GM15510 (cell line): ENCODE data around the gene ATAD3C.

Experiments used
- POLR2A ChIP-seq: IDR thresholded peaks from 3 replicates; pipeline ENCODE4 v1.6.1; 2011; ENCODE audit warnings: borderline replicate concordance; ENCODE audit not compliant: insufficient read length; ENCODE audit errors: extremely low read depth

The ATAD3C gene

DNA sequence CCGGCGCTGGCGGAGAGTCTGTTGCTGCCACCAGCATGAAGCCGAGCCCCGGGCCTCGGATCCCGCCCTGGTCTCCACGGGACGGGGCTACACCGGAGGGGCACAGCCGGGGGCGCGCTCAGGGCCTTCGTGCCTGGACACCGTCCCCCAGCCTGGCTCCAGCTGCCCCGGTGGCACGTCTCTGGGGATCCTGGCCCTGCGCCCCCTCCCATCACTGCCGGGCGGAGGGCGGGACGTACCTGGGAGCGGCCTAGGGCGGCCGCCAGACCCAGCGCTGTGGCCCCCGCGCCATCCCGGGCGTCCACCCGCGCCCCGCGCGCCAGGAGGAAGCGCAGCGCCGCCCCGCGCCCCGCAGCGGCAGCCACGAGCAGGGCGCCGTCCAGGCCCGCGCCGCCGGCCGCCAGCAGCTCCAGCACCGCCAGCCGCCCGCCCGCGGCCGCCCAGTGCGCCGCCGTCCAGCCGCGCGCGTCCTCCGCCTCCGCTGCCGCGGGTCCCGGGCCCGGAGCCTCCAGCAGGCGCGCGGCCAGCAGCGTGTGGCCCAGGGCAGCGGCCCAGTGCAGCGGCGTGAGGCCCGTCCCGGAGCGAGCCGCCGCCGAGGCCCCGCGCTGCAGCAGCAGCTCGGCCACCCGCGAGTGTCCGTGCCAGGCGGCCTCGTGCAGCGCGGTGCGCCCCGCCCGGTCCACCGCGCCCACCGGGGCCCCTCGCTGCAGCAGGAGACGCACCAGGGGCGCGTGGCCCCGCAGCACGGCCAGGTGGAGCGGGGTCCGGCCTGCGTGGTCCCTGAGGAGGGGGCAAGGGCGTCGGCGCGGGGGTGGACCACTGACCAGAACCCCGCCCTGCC lies 29.5 kb upstream of the ATAD3C start:
- TF ChIP-seq POLR2A = no peak

DNA sequence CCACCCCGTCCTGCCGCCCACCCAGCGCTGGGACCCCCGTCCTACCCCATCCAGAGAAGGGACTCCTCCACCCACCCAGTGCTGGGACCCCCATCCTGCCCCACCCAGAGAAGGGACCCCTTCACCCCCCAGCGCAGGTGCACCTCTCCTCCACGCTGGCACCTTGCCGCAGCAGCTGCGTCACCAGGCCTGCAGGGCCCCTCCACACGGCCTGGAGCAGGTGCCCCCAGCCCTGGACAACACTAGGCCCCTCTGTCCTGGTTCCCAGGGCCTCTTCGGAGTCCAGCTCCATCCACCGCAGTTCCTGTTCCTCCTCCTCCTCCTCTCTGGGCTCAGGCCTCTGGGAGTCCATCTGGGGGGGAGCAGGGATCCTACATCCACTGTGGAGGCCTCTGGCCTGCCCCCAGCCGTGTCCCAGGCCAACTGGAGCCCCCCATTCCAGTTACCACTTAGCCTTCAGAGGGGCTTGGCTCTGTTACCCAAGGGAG lies 28.8 kb upstream of the ATAD3C start:
- no peak for TF ChIP-seq POLR2A

DNA sequence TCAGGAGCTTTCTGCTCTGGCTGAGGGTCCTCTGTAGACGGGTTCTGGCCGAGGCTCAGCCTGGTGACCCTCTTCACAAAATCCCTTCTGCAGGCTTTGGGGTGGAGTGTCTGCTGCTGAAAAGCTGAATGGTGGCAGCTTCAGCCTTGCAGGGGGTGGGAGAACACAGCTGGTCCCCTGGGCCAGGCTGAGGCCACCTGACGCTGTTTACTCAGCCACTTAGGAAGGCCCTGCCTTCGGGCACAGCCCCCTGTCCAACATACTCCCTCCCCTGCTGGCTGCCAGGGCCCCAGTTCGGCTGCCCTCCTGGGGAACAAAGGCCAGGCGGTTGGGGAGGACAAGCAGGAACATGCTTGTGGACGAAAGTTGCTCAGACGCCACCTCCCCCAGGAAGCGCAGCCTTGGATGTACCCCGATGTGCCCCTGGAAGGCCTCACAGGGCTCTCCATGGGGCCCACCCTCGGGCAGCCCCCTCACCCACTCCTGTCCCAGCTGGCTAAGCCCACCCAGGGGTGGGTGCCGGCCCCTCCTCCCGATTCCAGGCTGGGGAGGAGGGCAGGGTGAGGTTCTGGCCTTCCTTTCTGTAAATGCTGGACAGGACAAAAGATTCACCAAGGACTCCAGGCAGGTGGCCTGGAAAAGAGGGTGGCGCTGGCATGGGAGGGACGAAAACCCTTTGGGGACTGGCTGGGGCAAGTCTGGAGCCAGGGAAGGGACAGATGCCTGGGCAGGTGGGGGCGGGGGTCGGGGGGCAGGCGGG lies 28.2 kb upstream of the ATAD3C start, which contains the start of gene ANKRD65:
Gene ANKRD65, minus strand, starts transcription at position 130 of the 760 bp plus-strand sequence. CDS start 271 bp downstream, outside the sequence.
- TF ChIP-seq POLR2A = no peak

DNA sequence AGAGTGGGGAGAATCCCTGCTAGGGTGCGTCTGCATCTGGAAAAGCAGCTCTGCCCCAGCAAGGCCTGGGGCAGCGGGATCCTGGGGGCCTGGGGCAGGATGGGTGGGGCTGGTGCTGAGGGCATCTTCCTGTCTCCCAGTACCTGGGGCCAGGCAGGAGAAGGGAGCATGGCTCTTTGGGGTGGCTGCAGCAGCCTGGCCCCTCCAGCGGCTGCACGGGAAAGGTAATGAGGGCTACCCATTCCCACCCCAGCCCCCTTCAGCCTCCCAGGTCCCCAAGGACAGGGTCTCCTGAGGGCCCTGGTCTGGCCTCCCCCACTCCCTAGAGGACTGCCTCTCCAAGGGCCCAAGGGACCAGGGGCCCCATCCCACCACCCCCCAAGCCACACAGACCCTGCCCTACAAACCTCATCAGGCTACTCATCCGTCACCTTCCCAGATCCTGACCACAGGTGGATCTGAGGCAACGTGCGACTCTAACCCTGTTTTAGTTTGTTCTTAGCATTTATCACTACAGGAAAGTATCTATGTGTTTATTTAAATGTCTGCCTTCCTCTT lies 27.5 kb upstream of the ATAD3C start:
- TF ChIP-seq POLR2A = no peak

DNA sequence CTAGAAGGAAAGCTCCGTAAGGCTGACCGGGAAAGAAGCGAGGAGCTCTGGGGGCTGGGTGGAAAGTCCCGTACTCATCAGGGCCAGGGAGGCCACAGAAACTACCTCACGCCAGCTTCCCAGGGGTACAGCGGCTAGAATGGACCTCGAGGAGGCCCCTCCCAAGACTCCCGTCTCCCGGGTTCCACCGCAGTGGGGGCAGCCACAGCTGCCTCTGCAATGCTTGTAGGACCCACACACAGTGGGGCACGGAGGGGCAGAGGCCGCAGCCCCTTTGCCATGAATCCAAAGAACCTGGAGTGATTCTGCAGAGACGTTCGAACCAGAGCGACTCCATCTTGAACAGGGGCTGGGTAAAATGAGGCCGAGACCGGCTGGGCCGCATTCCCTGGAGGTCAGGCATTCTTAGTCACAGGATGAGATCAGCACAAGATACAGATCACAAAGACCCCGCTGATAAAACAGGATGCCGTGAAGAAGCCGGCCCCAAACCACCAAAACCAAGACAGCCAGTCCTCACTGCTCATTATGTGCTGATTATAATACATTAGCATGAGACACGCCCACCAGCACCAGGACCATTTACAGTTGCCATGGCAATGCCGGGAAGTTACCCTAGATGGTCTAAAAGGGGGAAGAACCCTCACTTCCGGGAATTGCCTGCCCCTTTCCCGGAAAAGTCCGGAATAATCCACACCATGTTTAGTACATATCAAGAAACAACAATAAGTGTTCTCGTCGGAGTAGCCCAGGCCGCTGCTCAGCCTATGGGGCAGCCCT lies 26.8 kb upstream of the ATAD3C start:
- no peak for TF ChIP-seq POLR2A

DNA sequence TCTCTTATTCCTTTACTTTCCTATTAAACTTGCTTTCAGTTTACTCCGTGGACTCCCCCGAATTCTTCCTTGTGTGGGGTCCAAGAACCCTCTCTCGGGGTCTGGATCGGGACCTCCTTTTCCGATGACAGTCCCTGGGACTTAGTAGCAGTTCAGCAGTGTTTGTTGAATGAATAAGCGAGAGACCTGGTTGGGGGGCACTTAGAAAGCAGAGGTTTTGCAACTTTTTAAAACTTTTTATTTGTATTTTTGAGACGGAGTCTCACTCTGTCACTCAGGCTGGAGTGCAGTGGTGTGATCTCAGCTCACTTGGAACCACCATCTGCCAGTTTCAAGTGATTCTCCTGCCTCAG lies 26.3 kb upstream of the ATAD3C start:
- no peak for TF ChIP-seq POLR2A

DNA sequence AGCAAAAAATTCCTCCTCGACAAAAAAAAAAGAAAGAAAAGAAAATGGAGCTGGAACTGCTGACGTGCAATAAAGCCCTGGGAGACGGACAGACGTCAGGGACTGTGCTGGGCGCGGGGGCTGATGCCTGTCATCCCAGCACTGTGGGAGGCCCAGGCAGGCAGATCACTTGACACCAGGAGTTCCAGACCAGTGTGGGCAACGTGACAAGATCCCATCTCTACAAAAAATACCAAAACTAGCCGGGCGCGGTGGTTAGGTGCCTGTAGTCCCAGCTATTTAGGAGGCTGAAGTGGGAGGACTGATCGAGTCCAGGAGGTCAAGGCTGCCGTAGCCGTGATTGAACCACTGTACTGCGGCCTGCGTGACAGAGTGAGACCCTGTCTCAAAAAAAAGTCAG lies 24.8 kb upstream of the ATAD3C start:
- TF ChIP-seq POLR2A = no peak

DNA sequence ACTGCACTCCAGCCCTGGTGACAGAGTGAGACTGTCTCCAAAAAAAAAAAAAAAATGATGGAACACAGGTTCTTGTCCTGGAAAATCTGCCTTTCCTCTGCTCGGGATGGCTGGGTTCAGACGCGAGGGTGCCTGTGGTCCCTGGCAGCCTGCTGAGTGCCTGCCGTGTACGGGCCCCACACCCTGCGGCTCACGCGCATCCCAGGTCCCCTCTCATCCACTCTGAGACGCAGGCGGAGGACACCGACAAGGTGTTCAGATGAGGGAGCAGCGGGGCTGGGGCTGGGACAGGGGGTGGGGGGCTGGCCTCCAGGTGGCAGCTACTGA lies 24.1 kb upstream of the ATAD3C start:
- TF ChIP-seq POLR2A = no peak

DNA sequence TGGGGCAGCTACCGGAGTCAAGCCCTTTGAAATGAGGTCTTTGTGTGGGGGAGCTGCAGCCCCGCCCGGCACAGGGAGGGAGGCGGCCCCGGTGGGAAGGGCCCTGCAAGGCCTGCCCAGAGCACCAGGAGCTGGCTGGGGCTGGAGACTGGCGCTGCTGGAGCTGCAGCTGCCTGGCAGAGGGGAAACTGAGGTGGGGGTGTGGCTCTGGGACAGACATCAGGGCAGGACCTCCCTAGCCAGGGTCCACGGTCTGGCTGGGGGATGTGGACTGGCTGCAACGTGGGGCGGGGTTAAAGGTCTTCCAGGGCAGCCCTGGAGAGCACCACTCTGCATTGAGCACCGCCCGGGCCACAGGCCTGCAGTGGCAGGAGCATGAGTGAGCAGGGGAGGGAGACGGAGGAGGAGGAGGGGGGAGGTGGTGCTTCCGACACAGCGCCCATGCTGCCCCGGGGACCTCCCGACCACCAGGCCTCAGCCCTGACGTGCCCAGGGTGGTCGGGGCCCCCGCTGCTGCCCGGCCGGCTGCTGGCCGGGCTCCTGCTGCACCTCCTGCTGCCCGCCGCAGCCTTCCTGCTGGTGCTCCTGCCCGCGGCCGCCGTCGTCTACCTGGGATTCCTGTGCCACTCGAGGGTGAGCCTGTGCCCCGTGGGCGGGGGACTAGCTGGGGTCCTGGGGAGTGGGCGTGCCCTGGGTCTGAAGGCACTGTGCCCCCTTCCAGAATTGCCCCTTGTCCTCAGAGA lies 23.6 kb upstream of the ATAD3C start:
- no peak for TF ChIP-seq POLR2A

DNA sequence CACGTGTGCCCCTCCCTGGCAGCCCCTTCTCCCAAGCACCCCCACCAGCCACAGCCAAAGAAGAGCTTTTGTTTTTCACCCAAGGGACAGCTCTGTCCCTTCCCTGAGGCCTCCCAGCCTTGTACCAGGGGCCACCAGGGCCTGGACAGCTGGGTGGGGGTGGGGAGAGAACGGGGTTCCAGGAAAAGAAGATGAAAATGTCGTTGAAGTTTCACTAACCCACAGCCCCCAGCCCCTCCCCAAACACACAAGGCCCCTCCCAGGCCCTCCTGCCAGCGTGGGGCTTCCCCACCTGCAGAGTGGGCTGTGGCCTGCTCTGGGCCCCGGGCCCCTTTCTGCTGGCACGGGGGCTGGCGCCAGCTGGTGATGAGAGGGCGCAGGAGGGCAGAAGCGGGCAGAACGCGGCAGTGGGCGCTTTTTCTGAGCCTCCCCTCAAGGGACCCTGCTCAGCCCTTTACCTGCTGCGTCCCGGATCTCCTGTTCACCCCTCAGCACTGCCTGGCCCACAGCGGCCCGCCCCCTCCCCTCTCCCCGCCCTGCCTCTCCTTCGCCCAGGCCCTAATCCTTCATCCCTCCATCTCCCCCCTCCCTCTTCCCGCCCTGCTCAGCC lies 22.9 kb upstream of the ATAD3C start:
- no peak for TF ChIP-seq POLR2A

DNA sequence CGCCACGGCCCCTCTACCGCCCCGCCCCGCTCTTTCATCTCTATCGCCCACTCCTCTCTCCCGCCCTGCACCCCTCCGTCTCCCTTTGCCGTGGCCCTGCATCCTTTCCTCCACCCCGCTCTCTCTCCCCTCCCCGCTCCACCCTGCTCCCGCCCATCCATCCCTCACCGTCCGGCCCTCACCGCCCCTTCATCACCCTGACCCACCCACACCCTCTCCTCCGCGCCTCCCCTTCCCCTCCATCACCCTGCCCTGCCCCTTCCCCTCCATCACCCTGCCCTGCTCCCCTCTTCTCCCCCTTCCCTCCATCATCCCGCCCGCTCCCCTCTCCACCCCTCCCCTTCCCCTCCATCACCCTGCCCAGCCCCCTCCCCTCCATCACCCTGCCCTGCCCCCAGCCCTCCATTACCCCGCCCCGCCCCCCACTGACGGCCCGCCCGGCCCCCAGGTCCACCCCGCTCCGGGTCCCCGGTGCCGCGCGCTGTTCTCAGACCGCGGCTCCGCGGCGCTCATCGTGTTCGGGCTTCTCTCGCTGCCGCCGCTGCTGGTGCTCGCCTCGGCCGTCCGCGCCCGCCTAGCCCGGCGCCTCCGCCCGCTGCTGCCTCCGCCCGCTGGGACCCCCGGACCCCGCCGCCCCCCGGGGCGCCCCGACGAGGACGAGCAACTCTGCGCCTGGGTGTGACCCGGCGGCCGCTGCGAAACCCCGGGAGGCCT lies 22.2 kb upstream of the ATAD3C start:
- no peak for TF ChIP-seq POLR2A

DNA sequence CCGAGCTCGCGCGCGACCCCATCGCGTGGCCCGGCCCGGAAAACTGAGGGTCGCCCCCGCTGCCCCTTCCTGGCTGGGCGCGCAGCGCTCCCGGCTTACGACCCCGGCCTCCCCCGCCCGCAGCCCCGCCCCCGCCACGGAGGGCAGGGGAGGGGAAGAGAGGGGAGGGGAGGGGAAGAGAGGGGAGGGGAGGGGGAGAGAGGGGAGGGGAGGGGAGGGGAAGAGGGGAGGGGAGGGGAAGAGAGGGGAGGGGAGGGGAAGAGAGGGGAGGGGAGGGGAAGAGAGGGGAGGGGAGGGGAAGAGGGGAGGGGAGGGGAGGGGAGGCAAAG lies 21.7 kb upstream of the ATAD3C start:
- no peak for TF ChIP-seq POLR2A

DNA sequence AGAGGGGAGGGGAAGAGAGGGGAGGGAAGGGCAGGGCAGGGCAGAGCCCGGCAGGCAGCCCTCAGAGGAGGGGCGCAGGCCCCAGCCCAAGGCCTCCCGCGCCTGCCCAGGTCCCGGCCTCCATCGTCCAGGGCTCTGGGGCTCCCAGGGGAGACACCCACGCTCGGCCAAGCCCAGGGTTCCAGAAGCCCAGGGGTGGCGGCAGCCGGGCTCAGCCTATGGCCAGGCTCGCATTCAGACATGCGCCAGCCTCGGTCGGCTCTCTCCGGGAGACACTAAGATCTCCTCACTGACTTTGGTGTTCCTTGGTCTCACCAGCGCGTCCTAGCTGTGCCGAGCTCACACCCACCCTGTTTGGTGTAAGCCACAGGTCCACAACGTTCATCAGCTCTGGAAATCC lies 21.3 kb upstream of the ATAD3C start:
- TF ChIP-seq POLR2A = no peak
